H9 (cell line): ENCODE measurements around the gene GFOD2. TPM values are rescaled to one million over a fixed set of nuclear protein-coding genes. Genes with fewer than 3 reads are reported as not detected.

Source experiments
- DNase-seq: peaks from one replicate; pipeline ENCODE4 v3.0.0-alpha.2; 2017
- H2AFZ ChIP-seq: one replicate; pipeline ENCODE4 v1.6.1; 2013; ENCODE audit warnings: mild to moderate bottlenecking, low read length, control low read depth, moderate library complexity
- H2AK5ac ChIP-seq: 2 replicates; pipeline ENCODE4 v1.6.1; 2013; ENCODE audit warnings: low read length, control low read depth, mixed read lengths; ENCODE audit not compliant: insufficient read length
- H2BK120ac ChIP-seq: one replicate; pipeline ENCODE4 v1.6.1; 2013; ENCODE audit warnings: low read depth, mild to moderate bottlenecking, low read length, control low read depth, inconsistent platforms; ENCODE audit not compliant: poor library complexity, severe bottlenecking
- H2BK12ac ChIP-seq: 2 replicates; pipeline ENCODE4 v1.6.1; 2013; ENCODE audit warnings: low read length, control low read depth, mixed read lengths, low read depth; ENCODE audit not compliant: insufficient read length
- H2BK15ac ChIP-seq: 2 replicates; pipeline ENCODE4 v1.6.1; 2013; ENCODE audit warnings: low read depth, low read length, control low read depth
- H2BK20ac ChIP-seq: one replicate; pipeline ENCODE4 v1.6.1; 2013; ENCODE audit warnings: low read depth, mild to moderate bottlenecking, low read length, control low read depth, inconsistent platforms; ENCODE audit not compliant: poor library complexity, severe bottlenecking
- H2BK5ac ChIP-seq: 2 replicates; pipeline ENCODE4 v1.6.1; 2013; ENCODE audit warnings: low read length, control low read depth, mixed read lengths; ENCODE audit not compliant: insufficient read length
- H3K14ac ChIP-seq: 2 replicates; pipeline ENCODE4 v1.6.1; 2013; ENCODE audit warnings: low read length, control low read depth; ENCODE audit not compliant: insufficient read depth
- H3K18ac ChIP-seq: 2 replicates; pipeline ENCODE4 v1.6.1; 2013; ENCODE audit warnings: low read depth, mild to moderate bottlenecking, mixed read lengths, low read length, control low read depth; ENCODE audit not compliant: insufficient read length
- H3K23ac ChIP-seq: 2 replicates; pipeline ENCODE4 v1.6.1; 2013; ENCODE audit warnings: low read length, control low read depth, mixed read lengths, low read depth; ENCODE audit not compliant: insufficient read length
- H3K23me2 ChIP-seq: 2 replicates; pipeline ENCODE4 v1.6.1; 2013; ENCODE audit warnings: low read depth, mild to moderate bottlenecking, mixed read lengths, low read length, control low read depth; ENCODE audit not compliant: insufficient read length, poor library complexity, severe bottlenecking
- H3K27ac ChIP-seq: 2 replicates; pipeline ENCODE4 v1.5.1; 2013; ENCODE audit warnings: low read length, control low read depth, mixed read lengths, low read depth; ENCODE audit not compliant: insufficient read length
- H3K27me3 ChIP-seq: 2 replicates; pipeline ENCODE4 v1.6.1; 2013; ENCODE audit warnings: low read length, control low read depth, inconsistent platforms; ENCODE audit not compliant: insufficient read depth
- H3K4ac ChIP-seq: 2 replicates; pipeline ENCODE4 v1.6.1; 2013; ENCODE audit warnings: low read depth, mild to moderate bottlenecking, control low read depth, inconsistent platforms, low read length, moderate library complexity
- H3K4me1 ChIP-seq: 2 replicates; pipeline ENCODE4 v1.6.1; 2013; ENCODE audit warnings: low read length, control low read depth, inconsistent platforms; ENCODE audit not compliant: insufficient read depth
- H3K4me2 ChIP-seq: 2 replicates; pipeline ENCODE4 v1.6.1; 2013; ENCODE audit warnings: low read length, control low read depth, mixed read lengths; ENCODE audit not compliant: insufficient read length, insufficient read depth
- H3K56ac ChIP-seq: 2 replicates; pipeline ENCODE4 v1.6.1; 2013; ENCODE audit warnings: low read depth, mild to moderate bottlenecking, mixed read lengths, low read length, control low read depth; ENCODE audit not compliant: insufficient read length
- H3K79me1 ChIP-seq: 2 replicates; pipeline ENCODE4 v1.6.1; 2013; ENCODE audit warnings: low read depth, mild to moderate bottlenecking, moderate library complexity, low read length, control low read depth, inconsistent platforms; ENCODE audit not compliant: insufficient read depth, poor library complexity, severe bottlenecking
- H3K79me2 ChIP-seq: 2 replicates; pipeline ENCODE4 v1.6.1; 2013; ENCODE audit warnings: low read length, control low read depth, inconsistent platforms; ENCODE audit not compliant: insufficient read depth
- H3K9ac ChIP-seq: 2 replicates; pipeline ENCODE4 v1.6.1; 2013; ENCODE audit warnings: low read length, control low read depth, mixed read lengths; ENCODE audit not compliant: insufficient read length; ENCODE audit errors: extremely low read depth
- H3K9me3 ChIP-seq: one replicate; pipeline ENCODE4 v1.6.1; 2013; ENCODE audit warnings: low read depth, low read length, inconsistent platforms; ENCODE audit not compliant: control insufficient read depth
- H3T11ph ChIP-seq: one replicate; pipeline ENCODE4 v1.6.1; 2013; ENCODE audit warnings: mild to moderate bottlenecking, low read length, control low read depth, inconsistent platforms
- H4K20me1 ChIP-seq: one replicate; pipeline ENCODE4 v1.6.1; 2013; ENCODE audit not compliant: control insufficient read depth, insufficient read length, insufficient read depth
- H4K5ac ChIP-seq: 2 replicates; pipeline ENCODE4 v1.6.1; 2013; ENCODE audit warnings: low read depth, mild to moderate bottlenecking, mixed read lengths, low read length, control low read depth; ENCODE audit not compliant: insufficient read length
- H4K8ac ChIP-seq: replicated peaks from 2 replicates; pipeline ENCODE4 v1.6.1; 2013; ENCODE audit warnings: low read length, control low read depth, mixed read lengths, low read depth; ENCODE audit not compliant: insufficient read length
- H4K91ac ChIP-seq: 2 replicates; pipeline ENCODE4 v1.6.1; 2013; ENCODE audit warnings: low read depth, mild to moderate bottlenecking, moderate library complexity, mixed read lengths, low read length, control low read depth; ENCODE audit not compliant: insufficient read length
- H3K27ac Mint-ChIP-seq, 3 experiments: 2 replicates in 2 of 3; 3 replicates in 1 of 3; pipeline ENCODE4 v1.8.0; 2020 to 2021; ENCODE audit warnings: mixed read lengths in 3 of 3, mild to moderate bottlenecking in 1 of 3, moderate library complexity in 1 of 3
- H3K27me3 Mint-ChIP-seq: 2 replicates; pipeline ENCODE4 v1.8.0; 2021; ENCODE audit warnings: low read depth, mild to moderate bottlenecking, moderate library complexity, mixed read lengths
- H3K36me3 Mint-ChIP-seq, 3 experiments: 2 replicates in 2 of 3; 3 replicates in 1 of 3; pipeline ENCODE4 v1.8.0; 2020 to 2021; ENCODE audit warnings: low read depth in 3 of 3, mixed read lengths in 3 of 3; ENCODE audit not compliant: insufficient read depth in 1 of 3
- H3K4me1 Mint-ChIP-seq, 2 experiments: 2 replicates each; pipeline ENCODE4 v1.8.0; 2020; ENCODE audit warnings: mixed read lengths in 2 of 2
- H3K4me3 Mint-ChIP-seq, 2 experiments: 2 replicates in 1 of 2; 3 replicates in 1 of 2; pipeline ENCODE4 v1.8.0; 2020 to 2021; ENCODE audit warnings: mild to moderate bottlenecking in 2 of 2, mixed read lengths in 2 of 2, moderate library complexity in 1 of 2
- H3K9me3 Mint-ChIP-seq, 2 experiments: 2 replicates in 1 of 2; 3 replicates in 1 of 2; pipeline ENCODE4 v1.8.0; 2020; ENCODE audit warnings: mild to moderate bottlenecking in 2 of 2, mixed read lengths in 2 of 2, moderate library complexity in 1 of 2
- WGBS: extraction: QIAGEN DNeasy Blood & Tissue Kit; methylation state at CpG from one replicate; pipeline ENCODE4 v1.1.7; 2013; ENCODE audit warnings: missing lambda C conversion rate, low lambda C conversion rate, mixed read lengths; ENCODE audit not compliant: insufficient read length; ENCODE audit errors: extremely low coverage; 5-methylcytosine and 5-hydroxymethylcytosine counted together
- total RNA-seq: library from RNA; stranded (reverse); gene quantifications from 2 replicates; pipeline ENCODE4 v1.2.1, GENCODE V29; 2021
- TF ChIP-seq, protein P1 (sequence below): fragments of 200-600 bp; sonication (generic); conservative IDR thresholded peaks from 3 replicates; pipeline ENCODE4 v1.8.0; 2021; ENCODE audit warnings: antibody characterized with exemption, mild to moderate bottlenecking

Gene GFOD2
- total RNA-seq, 1 experiment from 2014 or later = 21.8 TPM

DNA sequence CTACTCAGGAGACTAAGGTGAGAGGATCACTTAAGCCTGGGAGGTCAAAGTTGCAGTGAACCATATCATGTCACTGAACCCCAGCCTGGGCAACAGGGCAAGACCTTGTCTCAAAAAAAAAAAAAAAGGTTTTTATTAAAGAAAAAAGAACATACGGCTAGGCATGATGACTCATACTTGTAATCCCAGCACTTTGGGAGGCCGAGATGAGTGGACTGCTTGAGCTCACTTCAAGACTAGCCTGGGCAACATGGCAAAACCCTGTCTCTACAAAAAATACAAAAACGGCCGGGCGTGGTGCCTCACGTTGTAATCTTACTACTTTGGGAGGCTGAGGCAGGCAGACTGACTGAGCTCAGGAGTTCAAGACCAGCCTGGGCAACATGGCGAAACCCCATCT is 48.8 kb upstream of the GFOD2 start:
- Mint-ChIP-seq H3K36me3 (peaks cover 4 to 18% (median 10%) of the 10 kb centered on the region in 3 experiments; a peak in 6 of 7 replicates), H3K27me3 (peaks cover 1% of the 10 kb centered on the region; the same call in 1 of the 2 replicates), H3K4me3 (no peak overlapping the region), H3K4me1 (0 out of 4 replicates have a peak, but pooled peaks cover 0 to 3% of the 10 kb centered on the region in 2 experiments), H3K27ac (no peak overlapping the region), H3K9me3 (no peaks in the 10 kb centered on the region)
- Histone ChIP-seq H3K14ac (no peak overlapping the region), H2AK5ac (no peak overlapping the region), H3K23me2 (no peaks in the 10 kb centered on the region), H3K4ac (no peak overlapping the region), H2BK15ac (no peak overlapping the region), H3K9ac (no peak overlapping the region), H3K23ac (no peak overlapping the region), H2BK120ac (no peak overlapping the region), H2AFZ (no peak overlapping the region), H3K4me2 (no peak overlapping the region), H3K56ac (no peak overlapping the region), H3K9me3 (no peaks in the 10 kb centered on the region), H3T11ph (no peak overlapping the region), H2BK5ac (no peak overlapping the region), H3K4me1 (no peaks in the 10 kb centered on the region), H3K79me2 (no peaks in the 10 kb centered on the region), H2BK20ac (no peak overlapping the region), H4K20me1 (no peaks in the 10 kb centered on the region), H3K18ac (no peak overlapping the region), H4K5ac (no peak overlapping the region), H3K27me3 (no peaks in the 10 kb centered on the region), H3K79me1 (no peaks in the 10 kb centered on the region), H4K91ac (no peak overlapping the region), H3K27ac (no peak overlapping the region), H2BK12ac (no peak overlapping the region), H4K8ac (no peak overlapping the region)
- TF ChIP-seq, protein P1, sequence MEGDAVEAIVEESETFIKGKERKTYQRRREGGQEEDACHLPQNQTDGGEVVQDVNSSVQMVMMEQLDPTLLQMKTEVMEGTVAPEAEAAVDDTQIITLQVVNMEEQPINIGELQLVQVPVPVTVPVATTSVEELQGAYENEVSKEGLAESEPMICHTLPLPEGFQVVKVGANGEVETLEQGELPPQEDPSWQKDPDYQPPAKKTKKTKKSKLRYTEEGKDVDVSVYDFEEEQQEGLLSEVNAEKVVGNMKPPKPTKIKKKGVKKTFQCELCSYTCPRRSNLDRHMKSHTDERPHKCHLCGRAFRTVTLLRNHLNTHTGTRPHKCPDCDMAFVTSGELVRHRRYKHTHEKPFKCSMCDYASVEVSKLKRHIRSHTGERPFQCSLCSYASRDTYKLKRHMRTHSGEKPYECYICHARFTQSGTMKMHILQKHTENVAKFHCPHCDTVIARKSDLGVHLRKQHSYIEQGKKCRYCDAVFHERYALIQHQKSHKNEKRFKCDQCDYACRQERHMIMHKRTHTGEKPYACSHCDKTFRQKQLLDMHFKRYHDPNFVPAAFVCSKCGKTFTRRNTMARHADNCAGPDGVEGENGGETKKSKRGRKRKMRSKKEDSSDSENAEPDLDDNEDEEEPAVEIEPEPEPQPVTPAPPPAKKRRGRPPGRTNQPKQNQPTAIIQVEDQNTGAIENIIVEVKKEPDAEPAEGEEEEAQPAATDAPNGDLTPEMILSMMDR = no peak
- WGBS = no CpG with 5 or more reads among the region's 7 CpGs
- no peak for DNase-seq
